Hepatocyte (in vitro differentiated cells): Measurements from ENCODE around the gene KCNMA1. TPM values are rescaled to one million over a fixed set of nuclear protein-coding genes. Genes with fewer than 3 reads are reported as not detected.
A peak's percentile ranks its signal among the peaks of the same experiment; 100 is the strongest.

ENCODE experiments used
- DNase-seq: peaks from one replicate; pipeline ENCODE4 v3.0.0-alpha.2; 2016; ENCODE audit warnings: low spot score
- H2AFZ ChIP-seq: fragments of 200-600 bp; sonication (generic); 2 replicates; pipeline ENCODE4 v1.6.0; 2016; ENCODE audit warnings: antibody characterized with exemption, mild to moderate bottlenecking
- H3K27ac ChIP-seq: fragments of 200-600 bp; sonication (generic); 2 replicates; pipeline ENCODE4 v1.5.1; 2016; ENCODE audit warnings: mild to moderate bottlenecking
- H3K27me3 ChIP-seq: fragments of 200-600 bp; sonication (generic); 2 replicates; pipeline ENCODE4 v1.6.1; 2016
- H3K36me3 ChIP-seq: fragments of 200-600 bp; sonication (generic); replicated peaks from 2 replicates; pipeline ENCODE4 v1.5.1; 2016; ENCODE audit warnings: low read depth; ENCODE audit not compliant: insufficient read depth
- H3K4me1 ChIP-seq: fragments of 200-600 bp; sonication (generic); 2 replicates; pipeline ENCODE4 v1.5.1; 2016; ENCODE audit warnings: mild to moderate bottlenecking, moderate library complexity; ENCODE audit not compliant: insufficient read depth
- H3K4me2 ChIP-seq: fragments of 200-600 bp; sonication (generic); 2 replicates; pipeline ENCODE4 v1.6.0; 2016
- H3K4me3 ChIP-seq: fragments of 200-600 bp; sonication (generic); 2 replicates; pipeline ENCODE4 v1.5.1; 2016; ENCODE audit warnings: mild to moderate bottlenecking
- H3K79me2 ChIP-seq: fragments of 200-600 bp; sonication (generic); 2 replicates; pipeline ENCODE4 v1.6.0; 2017; ENCODE audit warnings: mild to moderate bottlenecking
- H3K9me2 ChIP-seq: fragments of 200-600 bp; sonication (generic); replicated peaks from 2 replicates; pipeline ENCODE4 v1.6.0; 2017; ENCODE audit warnings: mild to moderate bottlenecking; ENCODE audit not compliant: insufficient read depth
- H3K9me3 ChIP-seq: fragments of 200-600 bp; sonication (generic); 2 replicates; pipeline ENCODE4 v1.5.1; 2016; ENCODE audit warnings: low read depth, mild to moderate bottlenecking
- H4K20me1 ChIP-seq: fragments of 200-600 bp; sonication (generic); 2 replicates; pipeline ENCODE4 v1.6.0; 2016; ENCODE audit warnings: mild to moderate bottlenecking; ENCODE audit not compliant: insufficient read depth, poor library complexity, severe bottlenecking
- CTCF ChIP-seq: fragments of 200-600 bp; sonication (generic); IDR thresholded peaks from 2 replicates; pipeline ENCODE4 v1.5.1; 2016; ENCODE audit warnings: antibody characterized with exemption, mild to moderate bottlenecking; ENCODE audit not compliant: poor library complexity
- EZH2 ChIP-seq: fragments of 200-600 bp; sonication (generic); IDR thresholded peaks from 2 replicates; pipeline ENCODE4 v1.6.1; 2016; ENCODE audit warnings: antibody characterized with exemption, mild to moderate bottlenecking, borderline replicate concordance
- EZH2phosphoT487 ChIP-seq: fragments of 200-600 bp; sonication (generic); IDR thresholded peaks from one replicate; pipeline ENCODE4 v1.6.1; 2018; ENCODE audit warnings: antibody characterized with exemption, mild to moderate bottlenecking, low read depth, moderate library complexity; ENCODE audit not compliant: unreplicated experiment, severe bottlenecking
- whole genome bisulfite sequencing: methylation state at CpG from one replicate; pipeline ENCODE4 v1.1.6; 2016; ENCODE audit warnings: low lambda C conversion rate; ENCODE audit errors: missing lambda C conversion rate; 5-methylcytosine and 5-hydroxymethylcytosine counted together
- polyA plus RNA-seq: library from polyadenylated mRNA; unstranded; fragments of >200 nt; fragmentation: Nextera tagmentation; extraction: Ambion mirVana; gene quantifications from 2 replicates; pipeline ENCODE4 v1.2.1, GENCODE V29; 2016
- total RNA-seq: library from RNA; depleted of rRNA; stranded (reverse); fragments of >200 nt; gene quantifications from 2 replicates; pipeline ENCODE4 v1.2.3, GENCODE V29; 2014

The KCNMA1 gene
- total and polyA plus RNA-seq, 2 experiments from 2014 or later = 42.6 to 73.3 TPM

DNA sequence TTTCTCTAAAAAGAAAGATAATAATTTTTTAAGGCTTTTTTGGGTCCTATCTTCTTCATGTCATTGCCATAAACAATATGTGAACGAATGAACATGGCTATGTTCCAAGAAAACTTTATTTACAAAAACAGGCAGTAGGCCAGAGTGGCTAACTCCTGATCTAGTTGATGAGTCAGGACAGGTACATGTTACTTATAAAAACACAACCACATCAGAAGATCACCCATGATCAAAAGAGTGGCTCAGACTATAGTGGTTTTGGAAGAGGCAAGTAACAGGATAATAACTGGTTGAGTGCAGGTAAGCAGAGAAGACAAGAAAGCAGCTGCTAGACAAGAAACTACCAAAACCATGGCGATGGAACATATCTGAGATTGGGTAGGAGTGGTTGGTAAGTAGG lies 468.7 kb downstream of the KCNMA1 start:
- H3K79me2 ChIP-seq = no peaks in the 10 kb centered on the region
- H3K4me1 ChIP-seq = peaks cover 7% of the 10 kb centered on the region
- no peaks in the 10 kb centered on the region for H4K20me1 ChIP-seq
- no peak overlapping the region for H3K4me3 ChIP-seq
- WGBS = 46% methylated on average over 2 of the region's 2 CpGs
- H3K36me3 ChIP-seq = no peaks in the 10 kb centered on the region
- H3K9me3 ChIP-seq = no peaks in the 10 kb centered on the region
- H3K27me3 ChIP-seq = no peaks in the 10 kb centered on the region
- H2AFZ ChIP-seq = no peak overlapping the region
- no peak for TF ChIP-seq EZH2
- TF ChIP-seq EZH2phosphoT487 = no peak
- no peak for TF ChIP-seq CTCF
- no peak overlapping the region for H3K27ac ChIP-seq
- DNase-seq = no peak
- no peak overlapping the region for H3K4me2 ChIP-seq
- no peaks in the 10 kb centered on the region for H3K9me2 ChIP-seq

GRCh38 chr10:77168161-77168560 lies 469.4 kb downstream of the KCNMA1 start:
- no peaks in the 10 kb centered on the region for H3K27me3 ChIP-seq
- no peaks in the 10 kb centered on the region for H4K20me1 ChIP-seq
- TF ChIP-seq CTCF (no peak), EZH2phosphoT487 (no peak), EZH2 (no peak)
- H3K9me3 ChIP-seq = no peaks in the 10 kb centered on the region
- no peaks in the 10 kb centered on the region for H3K79me2 ChIP-seq
- WGBS = 77% methylated on average over 2 of the region's 2 CpGs
- H3K9me2 ChIP-seq = no peaks in the 10 kb centered on the region
- H3K27ac ChIP-seq = no peak overlapping the region
- no peak overlapping the region for H3K4me2 ChIP-seq
- H2AFZ ChIP-seq = no peak overlapping the region
- peak; percentile 25 for DNase-seq
- H3K4me3 ChIP-seq = no peak overlapping the region
- peaks cover 12% of the 10 kb centered on the region for H3K4me1 ChIP-seq
- H3K36me3 ChIP-seq = no peaks in the 10 kb centered on the region

DNA sequence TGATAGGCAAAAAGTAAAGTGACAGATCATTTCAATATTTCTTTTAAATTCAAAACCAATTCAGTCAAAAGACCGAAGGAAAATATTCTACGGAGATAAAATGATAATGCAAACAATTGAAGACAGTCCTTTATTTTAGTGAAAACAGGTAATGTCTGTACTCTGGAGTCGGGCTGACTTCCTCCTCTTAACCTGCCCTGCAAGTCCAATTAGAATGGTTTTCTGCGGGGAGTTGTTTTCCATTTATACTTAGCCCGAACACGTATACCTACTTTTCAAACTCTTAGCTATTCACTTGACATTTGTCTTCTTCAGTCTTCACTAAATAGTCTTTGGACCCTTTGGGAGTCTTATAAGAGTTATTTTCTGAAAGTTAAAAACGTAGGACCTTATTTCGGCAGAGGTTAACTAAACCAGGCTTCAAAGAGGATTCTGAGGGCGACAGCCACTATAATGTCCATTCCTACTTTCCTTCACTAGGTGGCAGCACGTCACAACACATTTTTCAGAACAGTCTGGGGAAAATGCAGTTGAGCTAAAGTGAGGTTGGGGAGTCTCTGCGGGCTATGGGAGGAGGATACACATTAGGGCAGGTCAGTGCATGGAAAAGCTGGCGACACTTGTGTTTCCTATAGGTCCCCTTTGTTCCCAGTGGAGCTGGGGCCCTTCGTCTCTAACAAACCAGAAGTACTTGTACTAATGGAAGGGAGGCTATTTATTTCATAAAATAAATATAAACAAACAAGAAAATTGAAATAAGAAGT lies 472.0 kb downstream of the KCNMA1 start:
- H3K36me3 ChIP-seq = no peaks in the 10 kb centered on the region
- no peaks in the 10 kb centered on the region for H3K9me2 ChIP-seq
- no peak overlapping the region for H2AFZ ChIP-seq
- no peak overlapping the region for H3K4me3 ChIP-seq
- DNase-seq = peak; percentile 75
- H3K27me3 ChIP-seq = no peaks in the 10 kb centered on the region
- H3K79me2 ChIP-seq = no peaks in the 10 kb centered on the region
- H3K9me3 ChIP-seq = no peaks in the 10 kb centered on the region
- H3K4me1 ChIP-seq = peaks cover 12% of the 10 kb centered on the region
- H3K27ac ChIP-seq = peak overlapping the region; percentile 60
- WGBS = 33% methylated on average over 13 of the region's 13 CpGs
- no peaks in the 10 kb centered on the region for H4K20me1 ChIP-seq
- TF ChIP-seq EZH2 (no peak), EZH2phosphoT487 (no peak), CTCF (peak; percentile 76)
- H3K4me2 ChIP-seq = peak overlapping the region; percentile 56
